Thoracic aorta (tissue), 2 donors: Measurements from ENCODE around the gene RYR1. TPM values are rescaled to one million over a fixed set of nuclear protein-coding genes. Genes with fewer than 3 reads are reported as not detected.
"Not testable (repeated sequence)": the region's sequence is repeated elsewhere in the genome, so short reads cannot be mapped to it uniquely, and the experiment has no call there.

ENCODE experiments used
- ATAC-seq: fragments of 150-250 bp; one replicate; pipeline ENCODE4 v1.8.0; 2017; ENCODE audit warnings: low read depth; ENCODE audit not compliant: insufficient number of reproducible peaks, low FRiP score
- DNase-seq: peaks from one replicate; pipeline ENCODE4 v3.0.0-alpha.2; 2020; ENCODE audit warnings: low spot score
- H3K27ac ChIP-seq, 2 donors: fragments of 200-600 bp; sonication (generic); 1 replicate in 1 of 2; 2 replicates in 1 of 2; pipeline ENCODE4 v1.5.1; 2016; ENCODE audit warnings: mild to moderate bottlenecking in 2 of 2, moderate library complexity in 2 of 2
- H3K27me3 ChIP-seq: fragments of 200-600 bp; sonication (generic); replicated peaks from 2 replicates; pipeline ENCODE4 v1.6.0; 2016; ENCODE audit warnings: mild to moderate bottlenecking; ENCODE audit not compliant: insufficient read depth
- H3K36me3 ChIP-seq: fragments of 200-600 bp; sonication (generic); one replicate; pipeline ENCODE4 v1.5.1; 2016
- H3K4me1 ChIP-seq, 2 donors: fragments of 200-600 bp; sonication (generic); 1 replicate in 1 of 2; 2 replicates in 1 of 2; pipeline versions ENCODE4 v1.5.1 to v1.6.0; 2016; ENCODE audit warnings: low read depth in 2 of 2, mild to moderate bottlenecking in 1 of 2; ENCODE audit not compliant: control insufficient read depth in 1 of 2
- H3K4me3 ChIP-seq: fragments of 200-600 bp; sonication (generic); 2 replicates; pipeline ENCODE4 v1.5.1; 2016; ENCODE audit warnings: mild to moderate bottlenecking
- H3K9me3 ChIP-seq: fragments of 200-600 bp; sonication (generic); 2 replicates; pipeline ENCODE4 v1.5.1; 2016
- CTCF ChIP-seq: fragments of 200-600 bp; sonication (generic); IDR thresholded peaks from one replicate; pipeline ENCODE4 v1.5.1; 2019; ENCODE audit warnings: antibody characterized with exemption
- total RNA-seq, 2 donors: library from RNA; depleted of rRNA; stranded (reverse); fragments of >200 nt; gene quantifications; one replicate each; pipeline versions ENCODE4 v1.1.0 to v1.2.3, GENCODE V29; 2016

The RYR1 gene
- total RNA-seq, 2 donors from 2014 or later = 3.8 to 4.3 TPM

GRCh38 chr19:38405276-38405675, 28.2 kb upstream of the RYR1 start:
- H3K27ac ChIP-seq = no peak overlapping the region
- no peaks in the 10 kb centered on the region for H3K9me3 ChIP-seq
- DNase-seq (no peak), ATAC-seq (no peak)
- TF ChIP-seq CTCF = no peak
- peaks cover 0 to 11% of the 10 kb centered on the region in 2 donors for H3K4me1 ChIP-seq
- H3K4me3 ChIP-seq = no peak overlapping the region
- no peaks in the 10 kb centered on the region for H3K36me3 ChIP-seq
- H3K27me3 ChIP-seq = peaks cover under 1% of the 10 kb centered on the region

GRCh38 chr19:38409631-38410133, 23.8 kb upstream of the RYR1 start:
- Histone ChIP-seq H3K27me3 (no peaks in the 10 kb centered on the region), H3K9me3 (no peaks in the 10 kb centered on the region), H3K27ac (no peak overlapping the region), H3K4me3 (no peak overlapping the region), H3K4me1 (no peaks in the 10 kb centered on the region), H3K36me3 (no peaks in the 10 kb centered on the region)
- no peak for DNase-seq
- no peak for ATAC-seq
- TF ChIP-seq CTCF = no peak

GRCh38 chr19:38410407-38410806, 23.1 kb upstream of the RYR1 start:
- not testable (repeated sequence) for H3K4me3 ChIP-seq, H3K36me3 ChIP-seq, ATAC-seq, H3K27me3 ChIP-seq, H3K4me1 ChIP-seq, H3K9me3 ChIP-seq, DNase-seq, H3K27ac ChIP-seq

- H3K36me3 ChIP-seq = no peaks in the 10 kb centered on the region
- H3K27ac ChIP-seq = no peak overlapping the region
- no peaks in the 10 kb centered on the region for H3K27me3 ChIP-seq
- ATAC-seq (no peak), DNase-seq (no peak)
- H3K9me3 ChIP-seq = no peaks in the 10 kb centered on the region
- H3K4me1 ChIP-seq = no peaks in the 10 kb centered on the region
- TF ChIP-seq CTCF = no peak
- no peak overlapping the region for H3K4me3 ChIP-seq
These were observed 22.3 kb upstream of the RYR1 start for GRCh38 chr19:38411041-38411712.

- H3K4me1 ChIP-seq, DNase-seq, H3K27me3 ChIP-seq, H3K4me3 ChIP-seq, H3K36me3 ChIP-seq, H3K9me3 ChIP-seq, H3K27ac ChIP-seq, ATAC-seq: not testable (repeated sequence)
These were observed 21.6 kb upstream of the RYR1 start for GRCh38 chr19:38411898-38412297.

- H3K27me3 ChIP-seq = no peaks in the 10 kb centered on the region
- no peak for ATAC-seq
- no peak for TF ChIP-seq CTCF
- H3K36me3 ChIP-seq = no peaks in the 10 kb centered on the region
- H3K27ac ChIP-seq = no peak overlapping the region
- no peaks in the 10 kb centered on the region for H3K4me1 ChIP-seq
- H3K9me3 ChIP-seq = no peaks in the 10 kb centered on the region
- no peak for DNase-seq
- H3K4me3 ChIP-seq = no peak overlapping the region
These were observed 21.0 kb upstream of the RYR1 start for GRCh38 chr19:38412491-38412890.
